ENCODE results near the gene SLC22A1.

DNA sequence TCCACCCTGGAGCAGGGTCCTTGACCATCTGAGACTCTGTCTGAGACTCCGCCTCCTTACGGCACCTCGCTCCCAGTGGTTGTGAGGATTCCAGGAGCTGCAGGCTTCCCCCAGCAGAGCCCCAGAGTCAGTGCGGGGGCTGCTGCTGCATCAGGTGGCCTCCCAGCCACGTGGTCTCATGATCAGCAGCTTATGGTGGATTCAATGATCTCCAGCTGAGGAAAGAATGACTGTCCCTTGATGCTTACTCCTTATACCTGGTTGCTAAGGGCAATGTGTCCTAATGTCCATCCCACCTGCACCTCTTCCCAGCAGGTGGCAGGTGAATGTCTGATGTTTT lies 40.0 kb downstream of the SLC22A1 start:
- TF ChIP-seq, protein P1, sequence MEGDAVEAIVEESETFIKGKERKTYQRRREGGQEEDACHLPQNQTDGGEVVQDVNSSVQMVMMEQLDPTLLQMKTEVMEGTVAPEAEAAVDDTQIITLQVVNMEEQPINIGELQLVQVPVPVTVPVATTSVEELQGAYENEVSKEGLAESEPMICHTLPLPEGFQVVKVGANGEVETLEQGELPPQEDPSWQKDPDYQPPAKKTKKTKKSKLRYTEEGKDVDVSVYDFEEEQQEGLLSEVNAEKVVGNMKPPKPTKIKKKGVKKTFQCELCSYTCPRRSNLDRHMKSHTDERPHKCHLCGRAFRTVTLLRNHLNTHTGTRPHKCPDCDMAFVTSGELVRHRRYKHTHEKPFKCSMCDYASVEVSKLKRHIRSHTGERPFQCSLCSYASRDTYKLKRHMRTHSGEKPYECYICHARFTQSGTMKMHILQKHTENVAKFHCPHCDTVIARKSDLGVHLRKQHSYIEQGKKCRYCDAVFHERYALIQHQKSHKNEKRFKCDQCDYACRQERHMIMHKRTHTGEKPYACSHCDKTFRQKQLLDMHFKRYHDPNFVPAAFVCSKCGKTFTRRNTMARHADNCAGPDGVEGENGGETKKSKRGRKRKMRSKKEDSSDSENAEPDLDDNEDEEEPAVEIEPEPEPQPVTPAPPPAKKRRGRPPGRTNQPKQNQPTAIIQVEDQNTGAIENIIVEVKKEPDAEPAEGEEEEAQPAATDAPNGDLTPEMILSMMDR (IDR thresholded peaks at IDR 0.05): no peak
- no peak for TF ChIP-seq EZH2 (IDR thresholded peaks at IDR 0.05; ENCODE audit: borderline replicate concordance, insufficient read depth, low read depth, low read length, poor library complexity, severe bottlenecking)

All from B cell (primary cell).